SK-N-DZ (cell line): ENCODE data around the gene ANKRD2. TPM values are rescaled to one million over a fixed set of nuclear protein-coding genes. Genes with fewer than 3 reads are reported as not detected.
"Not testable (repeated sequence)": the region's sequence is repeated elsewhere in the genome, so short reads cannot be mapped to it uniquely, and the experiment has no call there.

ENCODE experiments used
- DNase-seq: peaks from one replicate; pipeline ENCODE4 v3.0.0-alpha.2; 2015; ENCODE audit warnings: low spot score
- polyA plus RNA-seq, 2 experiments: library from polyadenylated mRNA; depleted of rRNA; stranded (reverse); fragments of >200 nt; gene quantifications; 2 replicates each; pipeline ENCODE4 v1.2.3, GENCODE V29; 2014

Gene ANKRD2
- not detected in 2 replicates for polyA plus RNA-seq (2014; cell fraction: cytosol; rRNA removed)
- not detected in 2 replicates for polyA plus RNA-seq (2014; cell fraction: nucleus; rRNA removed)

GRCh38 chr10:97572214-97572989 lies at the start of gene ANKRD2:
ANKRD2 (plus strand) TSS chr10:97572779; CDS start chr10:97572789, 10 bp downstream.
- peak; percentile 76 for DNase-seq

DNA sequence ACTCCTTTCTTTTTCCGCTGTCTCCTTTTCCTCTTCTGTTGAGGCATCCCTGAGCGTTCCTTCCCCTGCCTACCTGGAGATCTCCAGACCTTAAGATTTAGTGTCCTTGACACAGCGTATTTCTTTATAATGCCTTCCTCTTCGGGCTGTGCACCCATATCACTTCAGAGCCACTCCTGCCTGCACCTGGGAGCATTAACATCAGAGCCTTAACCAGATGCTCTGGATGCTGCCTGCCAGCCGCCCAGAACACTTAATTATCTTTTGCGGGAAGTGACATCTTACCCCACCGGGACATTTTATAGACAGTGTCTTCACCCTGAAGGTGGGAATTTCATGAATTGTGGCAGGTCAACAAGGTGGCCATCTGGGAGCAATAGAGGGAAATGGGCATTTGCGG lies 49.6 kb upstream of the ANKRD2 start:
- peak; percentile 52 for DNase-seq

- no peak for DNase-seq
Measured at GRCh38 chr10:97525086-97525485, 47.5 kb upstream of the ANKRD2 start.

DNA sequence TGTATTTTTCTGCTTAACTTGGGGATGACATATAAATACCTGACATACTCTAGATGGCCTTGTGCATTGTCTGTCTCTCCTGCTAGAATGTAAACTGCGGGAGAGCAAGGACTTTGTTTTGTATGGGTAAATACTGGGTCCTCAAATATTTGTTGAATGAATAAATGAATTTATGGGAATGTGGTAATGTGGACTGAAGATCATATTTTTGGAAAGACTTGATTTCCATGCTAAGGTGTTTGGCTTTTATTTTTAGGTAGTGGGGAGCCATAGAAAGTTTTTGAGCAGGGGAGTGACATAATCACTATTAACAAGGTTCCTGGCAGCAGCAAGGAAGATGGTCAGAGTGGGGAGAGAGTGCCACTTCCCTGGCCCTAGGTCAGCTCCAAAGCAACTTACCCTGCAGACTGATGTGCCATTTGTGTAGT lies 46.9 kb upstream of the ANKRD2 start:
- DNase-seq, result no peak

- DNase-seq, result not testable (repeated sequence)
Measured at GRCh38 chr10:97528876-97529275, 43.7 kb upstream of the ANKRD2 start.

- no peak for DNase-seq
Measured at GRCh38 chr10:97529685-97530465, 42.7 kb upstream of the ANKRD2 start.

GRCh38 chr10:97531401-97531986 lies 41.1 kb upstream of the ANKRD2 start:
- DNase-seq, result no peak

DNA sequence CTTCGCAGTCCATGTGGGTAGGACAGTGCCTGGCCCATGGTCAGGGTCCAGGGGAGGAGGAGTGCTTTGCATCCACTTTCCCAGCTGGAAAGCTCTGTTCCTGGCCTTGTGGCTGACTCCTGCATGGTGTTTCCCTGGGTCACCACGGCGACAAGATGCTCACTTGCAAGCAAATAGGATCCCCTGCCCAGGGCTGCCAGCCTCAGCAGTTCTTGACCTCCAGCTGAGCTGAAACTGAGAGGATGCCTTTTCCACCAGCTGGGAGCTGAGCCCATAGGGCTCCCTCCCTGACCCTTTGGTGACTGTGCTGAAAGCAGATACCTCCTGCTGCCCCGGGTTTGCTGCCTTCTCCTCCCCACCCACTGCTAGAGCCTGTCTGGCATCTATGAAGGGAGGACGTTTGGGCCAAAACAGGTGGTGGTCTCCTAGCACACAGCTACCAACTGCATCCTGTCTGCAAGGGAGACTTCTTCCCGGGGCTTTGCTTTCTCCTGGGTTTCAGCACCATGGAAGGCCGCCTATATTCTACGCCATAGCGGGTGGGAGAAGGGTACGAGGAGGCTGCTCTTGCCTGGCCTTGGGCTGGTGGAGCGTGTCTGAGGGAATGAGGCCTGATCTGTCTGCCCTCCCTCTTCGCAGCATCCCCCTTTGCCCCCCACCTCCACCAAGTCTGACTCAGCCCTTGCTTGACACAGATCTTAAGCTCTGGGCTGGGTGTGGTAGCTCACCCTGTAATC lies 39.5 kb upstream of the ANKRD2 start:
- DNase-seq, result no peak

- no peak for DNase-seq
Measured at GRCh38 chr10:97533888-97534287, 38.7 kb upstream of the ANKRD2 start.

- no peak for DNase-seq
Measured at GRCh38 chr10:97534746-97535367, 37.7 kb upstream of the ANKRD2 start.

DNA sequence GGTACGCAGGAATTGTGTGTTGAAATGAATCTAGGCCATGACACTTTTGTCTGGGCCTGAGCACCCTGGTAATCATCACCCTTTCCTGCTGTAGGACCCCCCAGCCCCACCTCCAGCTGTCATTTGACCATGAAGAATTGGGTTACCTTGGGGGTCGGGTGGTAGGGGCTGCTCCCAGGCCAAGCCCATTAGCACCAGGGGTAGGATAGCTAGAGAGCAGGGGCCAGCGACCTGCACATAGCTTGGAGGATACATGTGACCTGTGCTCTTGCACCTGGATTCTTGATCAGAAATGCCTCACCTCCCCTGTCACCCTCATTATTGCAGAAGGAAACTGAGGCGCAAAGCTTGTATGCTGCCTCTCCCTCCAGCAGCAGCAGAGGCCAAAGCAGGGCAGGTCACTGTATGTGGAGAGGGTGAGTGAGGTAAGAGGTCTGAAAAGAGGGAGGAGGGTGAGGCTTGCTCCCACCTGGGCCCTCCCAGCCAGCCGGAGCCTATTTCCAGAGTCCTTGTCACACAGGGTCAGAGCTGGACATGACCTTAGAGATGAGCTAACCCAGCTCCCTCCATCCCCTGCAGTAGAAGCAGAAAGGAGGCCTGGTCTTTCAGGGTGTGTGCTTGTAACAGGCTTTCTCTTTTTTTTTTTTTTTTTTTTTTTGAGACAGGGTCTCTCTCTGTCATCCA lies 35.3 kb upstream of the ANKRD2 start:
- no peak for DNase-seq

GRCh38 chr10:97538411-97538810 lies 34.2 kb upstream of the ANKRD2 start:
- DNase-seq, result no peak

GRCh38 chr10:97538839-97539238 lies 33.7 kb upstream of the ANKRD2 start:
- DNase-seq, result no peak

- no peak for DNase-seq
Measured at GRCh38 chr10:97539523-97540200, 32.9 kb upstream of the ANKRD2 start.

DNA sequence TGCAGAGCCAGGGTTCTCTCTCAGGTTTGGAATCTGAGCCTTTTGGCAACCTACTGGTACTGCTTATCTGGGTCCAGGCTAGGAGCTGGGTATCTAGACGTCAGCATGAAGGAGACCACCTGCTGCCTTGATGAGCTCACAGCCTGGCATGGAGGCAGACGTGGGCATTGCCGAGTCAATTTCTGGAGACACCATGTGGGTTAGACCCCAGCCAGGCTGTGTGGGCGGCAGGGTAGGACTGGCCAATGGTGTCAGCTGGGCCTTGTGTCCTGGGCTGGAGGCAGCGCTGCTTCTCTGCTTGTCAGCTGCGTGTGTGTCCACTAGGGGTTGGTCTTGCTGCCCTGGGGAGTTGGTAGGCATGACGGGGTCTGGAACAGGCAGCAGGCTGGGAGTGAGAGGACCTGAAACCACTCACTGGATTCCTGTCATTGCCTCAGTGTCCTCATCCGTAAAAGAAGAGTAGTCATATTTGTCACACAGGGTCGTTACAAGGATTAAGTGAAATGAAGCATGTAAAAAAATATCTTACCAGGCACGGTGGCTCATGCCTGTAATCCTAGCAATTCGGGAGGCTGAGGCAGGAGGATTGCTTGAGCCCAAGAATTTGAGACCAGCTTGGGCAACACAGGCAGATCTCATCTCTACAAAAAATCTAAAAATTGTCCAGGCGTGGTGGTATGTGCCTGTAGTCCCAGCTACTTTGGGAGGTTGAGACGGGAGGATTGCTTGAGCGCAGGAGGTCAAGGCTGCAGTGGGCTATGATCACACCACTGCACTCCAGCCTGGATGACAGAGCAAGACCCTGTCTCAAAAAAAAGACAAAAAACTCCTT lies 31.7 kb upstream of the ANKRD2 start:
- DNase-seq, result no peak

GRCh38 chr10:97542169-97543024 lies 30.2 kb upstream of the ANKRD2 start:
- no peak for DNase-seq

GRCh38 chr10:97543025-97543546 lies 29.5 kb upstream of the ANKRD2 start:
- no peak for DNase-seq
